ENCODE measurements around the gene QSOX2.
"Not testable (repeated sequence)": the region's sequence is repeated elsewhere in the genome, so short reads cannot be mapped to it uniquely, and the experiment has no call there.

The QSOX2 gene

DNA sequence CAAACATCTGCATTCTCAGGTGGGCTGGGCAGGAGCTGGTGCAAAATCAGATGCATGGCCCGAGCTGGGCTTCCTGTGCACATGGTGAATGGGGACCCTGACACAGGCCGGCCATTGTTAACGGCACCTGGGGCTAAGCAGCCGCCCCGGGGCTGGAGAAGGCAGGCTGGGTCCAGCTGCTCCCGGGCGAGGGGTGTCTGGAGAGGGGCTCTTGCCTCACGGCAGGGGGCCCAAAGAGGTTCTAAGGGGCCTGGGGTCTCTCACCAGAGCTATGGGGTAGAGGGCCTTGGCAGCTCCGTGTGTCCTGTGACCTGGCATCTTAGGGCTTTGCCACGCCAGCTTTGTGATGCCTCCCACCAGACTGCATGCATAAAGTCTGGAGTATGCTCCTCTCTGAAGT lies 5.1 kb upstream of the QSOX2 start:
- DNase-seq = no peak

- DNase-seq = no peak
These were observed 4.4 kb upstream of the QSOX2 start for GRCh38 chr9:136249877-136250559.

DNA sequence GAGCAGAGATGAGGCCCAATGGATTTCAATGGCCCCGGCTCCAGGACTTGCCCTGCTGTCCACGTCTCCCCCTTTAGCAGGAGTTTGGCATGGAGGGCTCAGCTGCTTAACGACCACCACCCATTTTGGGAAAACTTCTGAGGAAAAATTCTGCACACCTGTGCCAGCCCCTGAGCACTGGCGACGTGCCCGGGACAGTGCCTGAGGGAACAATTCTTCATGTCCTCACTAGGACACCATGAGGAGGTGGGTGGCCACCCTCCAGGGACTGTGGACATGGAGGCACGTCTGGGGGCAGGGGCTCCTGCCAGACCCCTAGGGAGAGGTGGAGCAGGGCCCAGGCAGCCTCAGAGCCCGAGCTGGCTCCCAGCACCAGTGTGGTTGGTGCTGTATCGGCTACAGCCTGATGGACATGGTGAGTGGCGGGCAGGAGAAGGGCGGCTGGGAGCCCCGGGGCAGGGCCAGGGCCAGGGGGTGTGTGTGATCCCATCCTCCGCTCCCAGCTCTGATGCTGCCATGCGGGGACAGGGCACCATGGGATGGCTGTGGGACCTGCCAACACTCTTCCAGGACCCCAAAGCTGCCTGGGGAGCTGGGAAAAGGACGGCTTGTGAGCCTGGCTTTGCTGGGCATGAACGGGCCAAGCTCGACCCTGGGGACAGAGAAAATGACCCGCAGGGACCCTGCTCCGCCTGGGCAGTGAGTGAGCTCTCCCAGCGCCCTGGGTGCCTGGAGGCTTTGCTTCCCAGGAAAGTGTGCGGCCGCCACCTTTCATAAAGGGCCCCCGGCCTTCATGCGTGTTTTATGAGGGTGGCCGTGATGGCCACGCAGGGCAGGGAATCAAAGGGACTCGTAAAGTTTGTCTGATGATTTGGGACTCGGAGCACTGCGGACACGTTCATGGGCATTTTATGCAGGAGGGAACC lies 3.6 kb upstream of the QSOX2 start:
- DNase-seq = no peak

- no peak for DNase-seq
These were observed 2.5 kb upstream of the QSOX2 start for GRCh38 chr9:136247947-136248637.

DNA sequence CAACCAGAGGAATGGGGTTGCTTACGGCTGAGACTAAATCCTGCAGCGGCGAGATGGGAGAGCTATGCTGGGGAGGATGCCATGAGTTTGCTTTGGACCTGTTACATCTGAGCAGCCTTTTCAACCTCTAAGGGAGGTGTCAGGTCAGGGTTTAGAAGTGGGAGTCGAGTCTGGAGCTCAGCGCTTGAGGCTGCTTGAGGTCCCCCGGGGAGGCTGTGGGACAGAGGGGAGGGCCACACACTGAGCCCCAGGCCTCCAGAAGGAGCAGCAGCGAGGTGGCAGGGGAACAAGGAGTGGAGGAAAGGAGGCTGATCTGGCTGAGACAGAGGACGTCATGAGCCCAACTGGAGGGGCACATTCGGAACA lies 1.9 kb upstream of the QSOX2 start:
- no peak for DNase-seq

- DNase-seq = no peak
These were observed 1.4 kb upstream of the QSOX2 start for GRCh38 chr9:136246849-136247550.

- DNase-seq = no peak
These were observed 718 bp downstream of the QSOX2 start for GRCh38 chr9:136244969-136245218.

GRCh38 chr9:136244122-136244968 lies 1.3 kb downstream of the QSOX2 start:
- DNase-seq = no peak

DNA sequence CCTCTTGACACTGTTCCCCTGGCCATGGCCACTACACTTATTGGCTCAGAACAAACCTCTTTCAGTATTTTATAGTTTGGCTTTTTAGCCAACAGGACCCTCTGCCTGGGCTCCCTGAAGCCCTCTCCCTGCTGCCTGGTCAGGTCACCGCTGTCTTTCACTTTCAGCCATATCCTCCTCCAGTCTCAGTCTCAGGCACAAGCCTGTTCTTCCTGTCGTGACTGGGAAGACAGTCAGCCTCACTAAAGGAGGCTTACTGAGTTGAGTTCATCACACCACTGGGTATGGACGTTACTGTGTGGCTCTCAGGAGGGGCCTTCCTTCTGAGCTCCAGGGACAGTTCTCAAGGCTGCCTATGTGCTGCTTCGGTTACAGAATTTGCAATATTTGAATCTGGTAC lies 2.0 kb downstream of the QSOX2 start:
- DNase-seq = no peak

DNA sequence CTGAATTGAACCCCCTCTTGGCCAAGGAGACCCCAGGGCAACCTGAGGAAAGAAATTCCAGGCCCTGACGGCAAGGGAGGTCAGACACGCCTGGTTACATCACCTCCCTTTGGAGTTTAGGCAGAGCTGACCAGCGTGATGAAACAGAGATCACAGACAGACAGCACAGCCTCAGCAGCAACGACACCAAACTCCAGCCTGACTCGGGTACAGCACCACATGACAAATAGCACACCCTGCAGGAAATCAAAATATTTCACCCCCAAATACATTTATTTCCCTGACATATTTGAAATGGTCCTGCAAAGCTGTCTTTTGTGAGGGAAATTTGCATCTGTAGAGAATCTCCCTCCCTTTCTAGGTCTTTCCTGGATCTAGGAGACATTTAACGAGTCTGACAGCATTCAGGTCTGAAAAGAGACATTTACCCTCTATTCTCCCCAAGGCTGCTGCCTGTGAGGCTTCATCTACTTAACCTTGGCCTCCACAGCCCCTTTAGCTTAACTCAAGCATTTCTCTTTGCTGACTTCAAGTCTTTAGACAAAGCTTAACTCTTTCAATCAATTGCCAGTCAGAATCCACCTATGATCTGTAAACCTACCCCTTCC lies 2.6 kb downstream of the QSOX2 start:
- DNase-seq = no peak

DNA sequence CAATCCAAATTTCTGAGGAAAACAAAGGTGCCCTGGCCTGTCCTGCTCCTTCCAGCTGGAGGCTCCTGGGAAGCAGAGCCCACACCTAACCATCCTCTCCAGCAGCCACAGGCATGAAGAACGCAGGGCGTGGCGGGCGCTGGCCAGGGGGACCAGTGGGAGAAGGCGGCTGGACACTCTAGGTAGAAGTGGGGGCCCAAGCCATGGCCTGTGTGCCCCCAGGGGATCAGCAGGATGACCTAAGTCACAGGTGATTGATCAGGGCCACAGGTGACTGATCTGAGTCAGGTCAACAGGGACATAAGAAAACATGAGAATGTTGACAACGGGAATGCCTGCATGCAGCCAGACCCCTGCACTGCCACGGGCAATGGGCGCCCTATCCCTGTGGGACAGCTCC lies 3.4 kb downstream of the QSOX2 start:
- DNase-seq = no peak

DNA sequence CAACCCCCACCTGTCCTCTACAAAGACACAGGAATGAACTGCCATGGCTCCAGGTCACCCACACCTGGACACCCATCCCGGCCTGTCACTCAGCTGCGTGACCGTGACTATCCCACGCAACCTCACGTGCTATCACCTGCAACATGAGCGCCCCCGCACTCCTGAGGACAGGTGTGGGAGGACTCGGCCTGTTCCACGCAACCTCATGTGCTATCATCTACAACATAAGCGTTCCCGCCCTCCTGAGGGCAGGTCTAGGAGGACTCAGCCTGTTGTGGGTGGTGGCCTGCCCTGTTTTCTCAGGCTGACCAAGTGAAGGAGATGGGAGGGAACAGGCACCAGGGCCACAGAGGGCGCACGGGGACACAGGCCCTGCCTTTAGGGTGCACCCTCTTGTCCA lies 4.1 kb downstream of the QSOX2 start:
- DNase-seq = no peak

GRCh38 chr9:136240941-136241340 lies 4.7 kb downstream of the QSOX2 start:
- no peak for DNase-seq

DNA sequence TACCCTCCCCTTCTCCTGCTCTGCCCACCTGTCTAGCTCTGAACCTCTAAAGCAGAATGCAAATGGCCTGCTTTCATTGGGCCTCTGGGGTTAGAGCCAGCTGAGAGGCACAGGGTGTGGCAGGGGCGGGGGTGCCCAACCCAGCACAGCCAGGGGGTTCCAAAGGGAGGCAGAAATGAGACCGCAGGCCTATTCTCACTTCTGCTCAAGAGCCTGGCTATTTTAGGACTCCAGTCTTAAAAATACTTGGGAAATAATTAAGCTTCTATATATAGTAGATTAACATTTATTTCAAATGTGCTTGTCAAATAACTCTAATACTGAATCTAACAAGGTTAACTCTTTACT lies 5.7 kb downstream of the QSOX2 start:
- no peak for DNase-seq

- DNase-seq = no peak
These were observed 6.3 kb downstream of the QSOX2 start for GRCh38 chr9:136239135-136239982.

- no peak for DNase-seq
These were observed 7.3 kb downstream of the QSOX2 start for GRCh38 chr9:136238342-136238732.

- DNase-seq = no peak
These were observed 7.9 kb downstream of the QSOX2 start for GRCh38 chr9:136237486-136238341.

- not testable (repeated sequence) for DNase-seq
These were observed 8.9 kb downstream of the QSOX2 start for GRCh38 chr9:136236471-136237410.
